Fibroblast of upper back skin (primary cell): ENCODE data around the gene DLGAP1.
A peak's percentile ranks its signal among the peaks of the same experiment; 100 is the strongest.
"Not testable (repeated sequence)": the region's sequence is repeated elsewhere in the genome, so short reads cannot be mapped to it uniquely, and the experiment has no call there.

Experiments used
- DNase-seq: peaks from one replicate; pipeline ENCODE4 v3.0.0-alpha.2; 2013

DLGAP1 gene

GRCh38 chr18:3667255-3668137 is 787.6 kb downstream of the DLGAP1 start:
- no peak for DNase-seq

GRCh38 chr18:3666526-3667254 is 788.4 kb downstream of the DLGAP1 start:
- DNase-seq = no peak

- peak; percentile 87 for DNase-seq
Observed at GRCh38 chr18:3665780-3666525, 789.2 kb downstream of the DLGAP1 start.

GRCh38 chr18:3665204-3665603 is 789.9 kb downstream of the DLGAP1 start:
- no peak for DNase-seq

GRCh38 chr18:3664563-3665178 is 790.4 kb downstream of the DLGAP1 start:
- DNase-seq = peak; percentile 25

- DNase-seq = no peak
Observed at GRCh38 chr18:3663870-3664512, 791.1 kb downstream of the DLGAP1 start.

- no peak for DNase-seq
Observed at GRCh38 chr18:3661989-3662388, 793.1 kb downstream of the DLGAP1 start.

GRCh38 chr18:3660739-3661515 is 794.2 kb downstream of the DLGAP1 start:
- DNase-seq = no peak

- no peak for DNase-seq
Observed at GRCh38 chr18:3658529-3658928, 796.6 kb downstream of the DLGAP1 start.

GRCh38 chr18:3655254-3656050 is 799.7 kb downstream of the DLGAP1 start:
- no peak for DNase-seq

- DNase-seq = no peak
Observed at GRCh38 chr18:3654442-3655253, 800.5 kb downstream of the DLGAP1 start.

GRCh38 chr18:3653851-3654441 is 801.2 kb downstream of the DLGAP1 start:
- no peak for DNase-seq

- DNase-seq = no peak
Observed at GRCh38 chr18:3653263-3653850, 801.8 kb downstream of the DLGAP1 start.

- peak; percentile 97 for DNase-seq
Observed at GRCh38 chr18:3652380-3653262, 802.5 kb downstream of the DLGAP1 start.

- no peak for DNase-seq
Observed at GRCh38 chr18:3651266-3651665, 803.8 kb downstream of the DLGAP1 start.

GRCh38 chr18:3650521-3651042 is 804.5 kb downstream of the DLGAP1 start:
- DNase-seq = not testable (repeated sequence)

- DNase-seq = peak; percentile 79
Observed at GRCh38 chr18:3649633-3650426, 805.3 kb downstream of the DLGAP1 start.
